SK-N-MC (cell line): ENCODE results near the gene FAM114A1.
"Not testable (repeated sequence)": the region's sequence is repeated elsewhere in the genome, so short reads cannot be mapped to it uniquely, and the experiment has no call there.

Source experiments
- DNase-seq: peaks from one replicate; pipeline ENCODE4 v3.0.0-alpha.2; 2011; ENCODE audit warnings: low read depth, low spot score
- H3K27ac ChIP-seq: fragments of 200-600 bp; sonication (generic); 2 replicates; pipeline ENCODE4 v1.5.1; 2016; ENCODE audit warnings: mixed run types
- H3K36me3 ChIP-seq: fragments of 200-600 bp; sonication (generic); 2 replicates; pipeline ENCODE4 v1.6.1; 2017; ENCODE audit warnings: antibody characterized with exemption, low read length, mixed read lengths; ENCODE audit not compliant: insufficient read depth
- H3K4me3 ChIP-seq: fragments of 200-600 bp; sonication (generic); 2 replicates; pipeline ENCODE4 v1.5.1; 2016
- H3K9ac ChIP-seq: fragments of 200-600 bp; sonication (generic); 2 replicates; pipeline ENCODE4 v1.8.0; 2017; ENCODE audit warnings: mixed run types, mixed read lengths; ENCODE audit not compliant: insufficient read length
- H3K9me3 ChIP-seq: fragments of 200-600 bp; sonication (generic); 2 replicates; pipeline ENCODE4 v1.6.1; 2017; ENCODE audit warnings: low read depth, mild to moderate bottlenecking, antibody characterized with exemption, low read length, moderate library complexity, mixed read lengths
- EZH2 ChIP-seq: fragments of 200-600 bp; sonication (generic); IDR thresholded peaks from one replicate; pipeline ENCODE4 v1.6.1; 2017; ENCODE audit warnings: antibody characterized with exemption
- FOXP2 ChIP-seq: optimal IDR thresholded peaks from 2 replicates; pipeline ENCODE3; 2011; ENCODE audit warnings: mild to moderate bottlenecking, moderate library complexity; ENCODE audit not compliant: insufficient read depth; ENCODE audit errors: extremely low read length, control extremely low read depth
- POLR2AphosphoS5 ChIP-seq: IDR thresholded peaks from 2 replicates; pipeline ENCODE4 v1.6.1; 2012; ENCODE audit warnings: mild to moderate bottlenecking, low read depth, low read length, borderline replicate concordance

FAM114A1 gene

GRCh38 chr4:38904682-38905081 lies 37.1 kb downstream of the FAM114A1 start:
- no peak for DNase-seq
- Histone ChIP-seq H3K9ac (no peak overlapping the region), H3K4me3 (no peak overlapping the region), H3K27ac (no peak overlapping the region), H3K36me3 (no peaks in the 10 kb centered on the region), H3K9me3 (no peaks in the 10 kb centered on the region)
- TF ChIP-seq POLR2AphosphoS5, result no peak

- Histone ChIP-seq H3K9me3 (no peaks in the 10 kb centered on the region), H3K36me3 (no peaks in the 10 kb centered on the region), H3K27ac (no peak overlapping the region), H3K9ac (no peak overlapping the region), H3K4me3 (no peak overlapping the region)
- no peak for TF ChIP-seq POLR2AphosphoS5
- TF ChIP-seq EZH2, result no peak
- TF ChIP-seq FOXP2, result no peak
- no peak for DNase-seq
Measured at GRCh38 chr4:38905652-38906385, 38.2 kb downstream of the FAM114A1 start.

GRCh38 chr4:38907696-38908270 lies 40.2 kb downstream of the FAM114A1 start:
- no peak overlapping the region for H3K4me3 ChIP-seq
- no peak overlapping the region for H3K27ac ChIP-seq
- H3K36me3 ChIP-seq, result no peaks in the 10 kb centered on the region
- TF ChIP-seq FOXP2 (no peak), POLR2AphosphoS5 (no peak), EZH2 (no peak)
- no peaks in the 10 kb centered on the region for H3K9me3 ChIP-seq
- DNase-seq, result no peak
- no peak overlapping the region for H3K9ac ChIP-seq

- H3K36me3 ChIP-seq, result no peaks in the 10 kb centered on the region
- H3K9ac ChIP-seq, result no peak overlapping the region
Measured at GRCh38 chr4:38909015-38909414, 41.4 kb downstream of the FAM114A1 start.

GRCh38 chr4:38911257-38911656 lies 43.7 kb downstream of the FAM114A1 start:
- TF ChIP-seq FOXP2 (no peak), EZH2 (no peak), POLR2AphosphoS5 (no peak)
- Histone ChIP-seq H3K36me3 (no peaks in the 10 kb centered on the region), H3K9me3 (no peaks in the 10 kb centered on the region), H3K9ac (no peak overlapping the region), H3K4me3 (no peak overlapping the region), H3K27ac (no peak overlapping the region)
- no peak for DNase-seq

More at GRCh38 chr4:38909015-38909414, 41.4 kb downstream of the FAM114A1 start:
- Histone ChIP-seq H3K27ac (no peak overlapping the region), H3K4me3 (no peak overlapping the region), H3K9me3 (no peaks in the 10 kb centered on the region)
- TF ChIP-seq POLR2AphosphoS5 (no peak), FOXP2 (no peak), EZH2 (no peak)
- DNase-seq, result no peak

DNA sequence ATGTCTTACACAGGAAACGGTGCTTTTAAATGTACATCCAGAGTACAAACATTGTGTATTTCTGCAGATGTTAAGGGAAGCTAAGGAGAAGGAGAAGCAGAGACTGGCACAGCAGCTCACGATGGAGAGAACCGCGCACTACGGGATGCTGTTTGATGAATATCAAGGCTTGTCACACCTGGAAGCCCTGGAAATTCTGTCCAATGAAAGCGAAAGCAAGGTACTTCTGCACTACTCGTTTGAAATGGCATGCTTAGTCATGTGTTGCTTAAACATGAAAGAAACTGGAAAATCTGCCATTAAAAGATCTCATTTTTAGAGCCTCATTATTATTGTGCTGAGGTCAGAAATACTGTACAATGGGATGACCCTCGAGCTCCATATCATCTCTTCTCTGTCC lies 47.2 kb downstream of the FAM114A1 start:
- Histone ChIP-seq H3K9ac (no peak overlapping the region), H3K9me3 (no peaks in the 10 kb centered on the region), H3K27ac (no peak overlapping the region), H3K4me3 (no peak overlapping the region), H3K36me3 (no peaks in the 10 kb centered on the region)
- TF ChIP-seq EZH2, result no peak
- no peak for TF ChIP-seq POLR2AphosphoS5
- TF ChIP-seq FOXP2, result no peak
- DNase-seq, result no peak

DNA sequence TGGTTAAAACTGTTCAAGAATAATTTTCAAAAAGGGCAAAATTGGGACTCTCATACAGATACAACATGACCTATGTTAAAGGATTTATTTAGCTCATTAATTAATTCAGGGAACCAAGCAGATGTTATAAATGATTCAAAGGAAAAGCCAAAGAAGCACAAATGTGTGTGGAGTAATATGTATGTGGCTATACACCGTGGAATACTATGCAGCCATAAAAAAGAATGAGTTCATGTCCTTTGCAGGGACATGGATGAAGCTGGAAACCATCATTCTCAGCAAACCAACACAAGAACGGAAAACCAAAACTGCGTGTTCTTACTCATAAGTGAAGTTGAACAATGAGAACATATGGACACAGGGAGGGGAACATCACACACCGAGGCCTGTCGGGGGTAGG lies 48.7 kb downstream of the FAM114A1 start:
- not testable (repeated sequence) for DNase-seq, H3K27ac ChIP-seq, H3K4me3 ChIP-seq, H3K9ac ChIP-seq, H3K36me3 ChIP-seq, H3K9me3 ChIP-seq

DNA sequence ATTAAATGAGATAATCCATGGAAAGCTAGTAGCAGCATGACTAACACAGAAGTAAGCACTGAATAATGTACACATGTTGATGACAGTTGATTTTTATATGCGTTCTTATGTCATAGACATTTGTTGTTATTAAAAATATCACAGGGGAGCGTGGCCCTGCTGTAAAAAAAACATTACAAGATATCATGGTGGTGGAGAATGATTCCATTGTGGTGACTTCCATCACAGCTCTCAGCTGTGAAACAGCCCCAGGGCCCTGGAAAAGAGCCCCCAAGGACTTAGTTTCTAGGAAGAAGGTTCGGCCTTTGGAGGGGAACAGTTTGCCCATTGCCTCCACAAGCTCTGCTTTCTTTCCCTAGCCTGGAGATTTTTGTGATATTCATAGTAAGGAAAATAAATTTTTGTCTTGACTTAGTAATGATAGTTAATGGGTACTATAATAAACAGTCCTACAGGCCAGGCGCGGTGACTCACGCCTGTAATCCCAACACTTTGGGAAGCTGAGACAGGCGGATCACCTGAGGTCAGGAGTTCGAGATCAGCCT lies 49.9 kb downstream of the FAM114A1 start:
- TF ChIP-seq POLR2AphosphoS5 (no peak), EZH2 (no peak), FOXP2 (no peak)
- no peak overlapping the region for H3K27ac ChIP-seq
- H3K36me3 ChIP-seq, result no peaks in the 10 kb centered on the region
- no peak overlapping the region for H3K4me3 ChIP-seq
- no peak for DNase-seq
- no peaks in the 10 kb centered on the region for H3K9me3 ChIP-seq
- no peak overlapping the region for H3K9ac ChIP-seq

DNA sequence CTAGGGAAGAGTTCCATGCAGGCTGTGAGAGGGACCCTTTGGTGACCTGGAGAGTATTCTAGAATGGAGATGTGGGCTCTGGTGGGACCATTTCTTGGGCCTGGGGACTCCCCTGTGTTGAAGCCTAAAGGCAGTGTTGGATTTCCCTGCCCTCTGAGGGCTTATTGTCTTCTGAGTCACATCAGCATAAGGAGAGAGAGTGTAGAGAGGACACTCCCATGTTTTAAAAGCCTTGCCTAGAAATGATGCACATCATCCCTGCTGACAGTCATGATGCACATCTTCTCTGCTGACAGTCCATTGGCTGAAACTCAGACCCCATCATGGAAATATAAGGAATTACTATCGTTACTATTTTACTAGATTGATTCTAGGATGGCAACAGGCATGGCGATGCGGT lies 51.9 kb downstream of the FAM114A1 start:
- Histone ChIP-seq H3K9me3 (no peaks in the 10 kb centered on the region), H3K9ac (no peak overlapping the region), H3K27ac (no peak overlapping the region), H3K36me3 (no peaks in the 10 kb centered on the region), H3K4me3 (no peak overlapping the region)
- TF ChIP-seq EZH2 (no peak), FOXP2 (no peak), POLR2AphosphoS5 (no peak)
- DNase-seq, result no peak
